HepG2 (cell line): ENCODE data around the gene SLC13A5.
A peak's percentile ranks its signal among the peaks of the same experiment; 100 is the strongest.

Source experiments
- AGO1 ChIP-seq: fragments of 200-400 bp; formaldehyde crosslinking; IDR thresholded peaks from 2 replicates; pipeline ENCODE4 v1.6.1; 2017; ENCODE audit warnings: mild to moderate bottlenecking, low read depth, low read length, moderate library complexity; ENCODE audit not compliant: poor library complexity, severe bottlenecking
- HDAC2 ChIP-seq: sonication (generic); formaldehyde crosslinking; IDR thresholded peaks from 2 replicates; pipeline ENCODE4 v1.4.0; 2020; ENCODE audit warnings: missing genetic modification reagents
- LRRFIP1 ChIP-seq: sonication (generic); formaldehyde crosslinking; conservative IDR thresholded peaks from 2 replicates; pipeline ENCODE4 v1.4.0; 2020; ENCODE audit warnings: missing genetic modification reagents
- MTA3 ChIP-seq: sonication (generic); formaldehyde crosslinking; IDR thresholded peaks from 2 replicates; pipeline ENCODE4 v1.4.0; 2020; ENCODE audit warnings: missing genetic modification reagents
- PRPF4 ChIP-seq: fragments of 200-400 bp; formaldehyde crosslinking; IDR thresholded peaks from 2 replicates; pipeline ENCODE4 v1.6.1; 2016; ENCODE audit warnings: low read length, low read depth; ENCODE audit not compliant: poor library complexity, severe bottlenecking
- TBX3 ChIP-seq: fragments of 450-650 bp; IDR thresholded peaks from 2 replicates; pipeline ENCODE4 v1.6.1; 2017; ENCODE audit warnings: antibody characterized with exemption, mild to moderate bottlenecking, inconsistent platforms, borderline replicate concordance
- UBTF ChIP-seq: sonication (generic); formaldehyde crosslinking; IDR thresholded peaks from 2 replicates; pipeline ENCODE4 v1.4.0; 2020; ENCODE audit warnings: mild to moderate bottlenecking, missing genetic modification reagents
- ZNF275 ChIP-seq: sonication (generic); formaldehyde crosslinking; IDR thresholded peaks from 2 replicates; pipeline ENCODE4 v1.8.0; 2022; ENCODE audit warnings: missing genetic modification reagents, mild to moderate bottlenecking, inconsistent platforms, borderline replicate concordance
- ZNF318 ChIP-seq: sonication (generic); formaldehyde crosslinking; IDR thresholded peaks from 2 replicates; pipeline ENCODE4 v1.4.0; 2020; ENCODE audit warnings: mild to moderate bottlenecking, missing genetic modification reagents
- ZNF503 ChIP-seq: sonication (generic); formaldehyde crosslinking; IDR thresholded peaks from 2 replicates; pipeline ENCODE4 v1.4.0; 2020; ENCODE audit warnings: missing genetic modification reagents
- ZNF563 ChIP-seq: sonication (generic); formaldehyde crosslinking; IDR thresholded peaks from 2 replicates; pipeline ENCODE4 v1.8.0; 2022; ENCODE audit warnings: mild to moderate bottlenecking, moderate library complexity, missing genetic modification reagents
- ZNF574 ChIP-seq: sonication (generic); formaldehyde crosslinking; IDR thresholded peaks from 2 replicates; pipeline ENCODE4 v1.4.0; 2020; ENCODE audit warnings: missing genetic modification reagents

GRCh38 chr17:6712058-6712853 is 913 bp downstream of the SLC13A5 start:
- TF ChIP-seq PRPF4 (no peak), ZNF318 (CRISPR knock-in tag) (no peak; the same call in 1 of the 2 replicates), MTA3 (no peak), HDAC2 (CRISPR knock-in tag) (peak; percentile 68), LRRFIP1 (CRISPR knock-in tag) (no peak), ZNF275 (no peak), ZNF574 (peak; percentile 36), UBTF (CRISPR knock-in tag) (peak; percentile 69; the same call in 1 of the 2 replicates), TBX3 (no peak), AGO1 (no peak), ZNF563 (peak; percentile 36), ZNF503 (CRISPR knock-in tag) (no peak)
